ENCODE measurements around the gene HOXA3. TPM values are rescaled to one million over a fixed set of nuclear protein-coding genes. Genes with fewer than 3 reads are reported as not detected.

The HOXA3 gene
- total and polyA plus RNA-seq, 2 experiments from 2014 or later: 0.83 to 4.1 TPM

- H3K9me2 ChIP-seq (replicated peaks; ENCODE audit: insufficient read depth): no peaks in the 10 kb centered on the region
- H3K27me3 ChIP-seq: peaks cover 96% of the 10 kb centered on the region
- H3K36me3 ChIP-seq (replicated peaks; ENCODE audit: insufficient read depth, low read depth): no peaks in the 10 kb centered on the region
- peak overlapping the region; percentile 79 for H3K4me2 ChIP-seq
- H2AFZ ChIP-seq: peak overlapping the region; percentile 76
- no peak for TF ChIP-seq CTCF (IDR thresholded peaks at IDR 0.05; ENCODE audit: poor library complexity)
- peak; percentile 98 for TF ChIP-seq EZH2 (IDR thresholded peaks at IDR 0.05; ENCODE audit: borderline replicate concordance)
- TF ChIP-seq EZH2phosphoT487 (IDR thresholded peaks at IDR 0.05; ENCODE audit: low read depth, severe bottlenecking, unreplicated experiment): peak; percentile 42
- no peaks in the 10 kb centered on the region for H3K9me3 ChIP-seq (ENCODE audit: low read depth)
- H4K20me1 ChIP-seq (ENCODE audit: insufficient read depth, poor library complexity, severe bottlenecking): no peaks in the 10 kb centered on the region
- no peaks in the 10 kb centered on the region for H3K79me2 ChIP-seq
- WGBS (ENCODE audit: low lambda C conversion rate, missing lambda C conversion rate): 24% methylated on average over 48 of the region's 48 CpGs
- peak overlapping the region; percentile 48 for H3K4me3 ChIP-seq
- DNase-seq (ENCODE audit: low spot score): no peak
- H3K4me1 ChIP-seq (ENCODE audit: insufficient read depth): peaks cover 13% of the 10 kb centered on the region
- no peak overlapping the region for H3K27ac ChIP-seq
Observed at GRCh38 chr7:27154901-27155815, 2.8 kb upstream of the HOXA3 start.

GRCh38 chr7:27154369-27154768 is 2.0 kb upstream of the HOXA3 start:
- Histone ChIP-seq H3K4me3 (no peak overlapping the region), H3K9me3 (ENCODE audit: low read depth) (no peaks in the 10 kb centered on the region), H2AFZ (no peak overlapping the region), H3K4me1 (ENCODE audit: insufficient read depth) (peaks cover 13% of the 10 kb centered on the region), H3K4me2 (no peak overlapping the region), H3K36me3 (replicated peaks; ENCODE audit: insufficient read depth, low read depth) (no peaks in the 10 kb centered on the region), H4K20me1 (ENCODE audit: insufficient read depth, poor library complexity, severe bottlenecking) (no peaks in the 10 kb centered on the region), H3K27ac (no peak overlapping the region), H3K79me2 (no peaks in the 10 kb centered on the region), H3K27me3 (peaks cover 96% of the 10 kb centered on the region), H3K9me2 (replicated peaks; ENCODE audit: insufficient read depth) (no peaks in the 10 kb centered on the region)
- DNase-seq (ENCODE audit: low spot score): no peak
- no peak for TF ChIP-seq EZH2 (IDR thresholded peaks at IDR 0.05; ENCODE audit: borderline replicate concordance)
- no peak for TF ChIP-seq CTCF (IDR thresholded peaks at IDR 0.05; ENCODE audit: poor library complexity)
- no peak for TF ChIP-seq EZH2phosphoT487 (IDR thresholded peaks at IDR 0.05; ENCODE audit: low read depth, severe bottlenecking, unreplicated experiment)
- 60% methylated on average over 10 of the region's 10 CpGs for WGBS (ENCODE audit: low lambda C conversion rate, missing lambda C conversion rate)

- WGBS (ENCODE audit: low lambda C conversion rate, missing lambda C conversion rate): 61% methylated on average over 3 of the region's 3 CpGs
Observed at GRCh38 chr7:27153526-27153925, 1.1 kb upstream of the HOXA3 start.

GRCh38 chr7:27152816-27153442 is 546 bp upstream of the HOXA3 start:
- Histone ChIP-seq H3K79me2 (no peaks in the 10 kb centered on the region), H2AFZ (no peak overlapping the region), H3K4me1 (ENCODE audit: insufficient read depth) (peaks cover 13% of the 10 kb centered on the region), H3K9me3 (ENCODE audit: low read depth) (no peaks in the 10 kb centered on the region), H4K20me1 (ENCODE audit: insufficient read depth, poor library complexity, severe bottlenecking) (no peaks in the 10 kb centered on the region), H3K4me2 (peak overlapping the region; percentile 89), H3K36me3 (replicated peaks; ENCODE audit: insufficient read depth, low read depth) (no peaks in the 10 kb centered on the region), H3K4me3 (no peak overlapping the region), H3K9me2 (replicated peaks; ENCODE audit: insufficient read depth) (no peaks in the 10 kb centered on the region), H3K27me3 (peaks cover 96% of the 10 kb centered on the region), H3K27ac (no peak overlapping the region)
- no peak for DNase-seq (ENCODE audit: low spot score)
- TF ChIP-seq CTCF (IDR thresholded peaks at IDR 0.05; ENCODE audit: poor library complexity) (no peak), EZH2 (IDR thresholded peaks at IDR 0.05; ENCODE audit: borderline replicate concordance) (no peak), EZH2phosphoT487 (IDR thresholded peaks at IDR 0.05; ENCODE audit: low read depth, severe bottlenecking, unreplicated experiment) (no peak)
- WGBS (ENCODE audit: low lambda C conversion rate, missing lambda C conversion rate): 32% methylated on average over 21 of the region's 22 CpGs

More at GRCh38 chr7:27153526-27153925, 1.1 kb upstream of the HOXA3 start:
- Histone ChIP-seq H3K79me2 (no peaks in the 10 kb centered on the region), H3K27ac (no peak overlapping the region), H3K9me3 (ENCODE audit: low read depth) (no peaks in the 10 kb centered on the region), H3K4me2 (no peak overlapping the region), H4K20me1 (ENCODE audit: insufficient read depth, poor library complexity, severe bottlenecking) (no peaks in the 10 kb centered on the region), H3K9me2 (replicated peaks; ENCODE audit: insufficient read depth) (no peaks in the 10 kb centered on the region), H3K4me3 (no peak overlapping the region), H3K4me1 (ENCODE audit: insufficient read depth) (peaks cover 13% of the 10 kb centered on the region), H3K36me3 (replicated peaks; ENCODE audit: insufficient read depth, low read depth) (no peaks in the 10 kb centered on the region), H2AFZ (no peak overlapping the region), H3K27me3 (peaks cover 96% of the 10 kb centered on the region)
- no peak for TF ChIP-seq EZH2phosphoT487 (IDR thresholded peaks at IDR 0.05; ENCODE audit: low read depth, severe bottlenecking, unreplicated experiment)
- TF ChIP-seq EZH2 (IDR thresholded peaks at IDR 0.05; ENCODE audit: borderline replicate concordance): no peak
- no peak for DNase-seq (ENCODE audit: low spot score)

Data from hepatocyte (in vitro differentiated cells).